ENCODE results near the gene MRPL21.
"Not testable (repeated sequence)": the region's sequence is repeated elsewhere in the genome, so short reads cannot be mapped to it uniquely, and the experiment has no call there.

Gene MRPL21

DNA sequence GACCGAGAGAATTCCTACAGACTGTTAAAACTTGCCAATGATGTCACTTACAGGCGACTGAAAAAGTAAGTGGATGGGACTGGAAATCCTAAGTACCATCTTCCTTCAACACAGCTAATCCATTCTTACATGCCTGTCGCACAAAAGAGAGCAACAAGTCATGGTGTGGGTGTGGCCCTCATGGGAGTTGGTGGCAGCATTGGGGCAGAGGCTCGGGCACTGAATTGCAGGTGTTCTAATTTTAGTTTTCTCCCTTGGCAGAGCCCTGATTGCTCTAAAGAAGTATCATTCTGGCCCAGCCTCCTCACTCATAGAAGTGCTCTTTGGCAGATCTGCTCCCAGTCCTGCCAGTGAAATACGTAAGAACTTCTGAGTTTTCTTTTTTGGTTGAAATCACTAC lies 4.6 kb upstream of the MRPL21 start:
- no peak for DNase-seq

- peak; percentile 7 for DNase-seq
Observed at GRCh38 chr11:68905421-68906360, 2.1 kb upstream of the MRPL21 start.

DNA sequence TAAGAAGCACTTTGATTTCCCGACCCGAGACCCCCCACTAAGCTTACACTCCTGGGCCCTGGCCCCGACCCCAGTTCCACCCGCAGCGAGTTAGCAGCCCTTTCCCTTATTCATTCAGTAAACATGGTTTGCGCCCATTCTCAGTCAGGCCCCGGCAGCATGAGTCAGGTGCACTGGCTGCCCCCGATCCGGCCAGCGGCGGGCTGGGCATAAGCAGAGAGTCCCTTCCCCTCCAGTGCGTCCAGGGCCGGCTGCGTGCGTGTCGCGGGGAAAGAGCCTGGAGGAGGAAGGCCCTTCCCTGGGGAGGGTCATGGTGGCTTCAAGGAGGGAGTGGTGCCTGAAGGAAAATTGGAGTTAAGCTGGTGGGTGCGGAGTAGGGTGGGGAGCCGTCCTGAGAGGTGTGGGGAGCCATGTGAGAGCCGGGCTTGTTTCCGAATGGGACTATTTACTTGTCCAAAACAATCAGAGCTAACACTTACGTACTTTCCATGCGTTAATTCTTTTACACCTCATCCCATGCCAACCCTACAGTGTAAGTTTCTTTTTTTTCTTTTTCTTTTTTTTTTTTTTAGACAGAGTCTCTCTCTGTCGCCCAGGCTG lies 716 bp upstream of the MRPL21 start:
- peak; percentile 59 for DNase-seq

DNA sequence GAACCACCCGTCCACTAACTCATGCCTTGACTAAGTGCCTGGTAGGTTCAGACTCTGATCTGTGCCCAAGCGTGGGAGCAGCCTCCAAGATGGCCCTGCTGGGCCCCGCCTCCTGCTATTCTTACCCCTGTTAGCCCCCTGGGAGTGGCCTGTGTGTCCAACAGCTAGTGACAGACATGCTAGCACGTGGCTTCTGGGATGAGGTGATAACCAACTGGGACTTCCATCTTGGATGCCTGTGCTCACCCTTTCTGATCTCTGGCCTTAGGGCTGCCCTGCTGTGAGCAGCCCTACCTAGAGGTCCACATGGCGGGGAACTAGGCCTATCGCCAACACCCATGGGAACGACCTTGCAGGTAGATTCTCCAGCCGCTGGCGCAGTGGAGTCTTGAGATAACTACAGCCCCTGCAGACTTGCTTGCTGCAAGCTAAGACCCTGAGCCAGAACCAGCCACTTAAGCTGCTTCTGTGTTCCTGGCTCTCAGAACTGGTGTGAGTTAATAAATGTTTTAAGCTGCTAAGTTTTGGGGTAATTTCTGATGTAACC lies 2.7 kb downstream of the MRPL21 start:
- no peak for DNase-seq

GRCh38 chr11:68897441-68897840 lies 6.2 kb downstream of the MRPL21 start:
- DNase-seq, result no peak

GRCh38 chr11:68896171-68896959 lies 7.3 kb downstream of the MRPL21 start:
- DNase-seq, result no peak

GRCh38 chr11:68893282-68893681 lies 10.3 kb downstream of the MRPL21 start:
- peak; percentile 14 for DNase-seq

GRCh38 chr11:68892576-68892975 lies 11.1 kb downstream of the MRPL21 start:
- DNase-seq, result no peak

- DNase-seq, result no peak
Observed at GRCh38 chr11:68891351-68891948, 12.2 kb downstream of the MRPL21 start.

DNA sequence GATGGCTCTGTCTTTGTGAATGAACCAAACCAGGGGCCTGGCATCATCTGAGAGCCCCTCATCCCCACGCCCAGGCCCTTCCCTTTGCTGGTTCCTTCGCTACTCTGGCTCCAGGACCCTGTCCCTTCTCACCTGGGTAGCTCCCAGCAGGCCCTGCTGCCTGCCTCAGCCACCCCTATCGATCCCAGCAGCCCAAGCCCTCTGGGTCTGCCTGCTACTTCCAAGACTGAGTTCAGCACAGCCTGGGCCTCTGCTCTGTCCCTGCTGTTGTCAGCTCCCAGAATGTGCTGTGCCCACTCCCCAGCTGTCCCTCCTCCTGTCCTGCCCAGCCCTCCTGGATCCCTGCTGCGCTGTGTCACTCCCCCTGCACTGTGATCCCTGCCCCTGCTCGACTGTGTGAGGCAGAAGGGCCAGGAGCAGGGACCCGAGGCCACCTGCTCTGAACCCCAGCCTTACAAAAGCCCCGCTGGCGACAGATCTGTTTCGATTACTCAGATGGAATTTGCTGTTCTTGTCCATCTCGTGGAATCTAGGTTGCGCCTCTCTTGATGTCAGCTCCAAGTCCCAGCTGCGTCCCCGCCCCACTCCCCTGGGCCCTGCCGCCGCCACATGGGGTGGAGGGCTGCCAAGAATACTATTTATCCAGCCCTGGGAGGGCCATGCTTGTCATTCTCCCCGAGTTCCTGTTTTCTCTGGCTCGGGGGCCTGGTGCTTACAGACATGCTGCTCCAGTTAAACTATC lies 13.0 kb downstream of the MRPL21 start:
- peak; percentile 28 for DNase-seq

GRCh38 chr11:68889948-68890446 lies 13.6 kb downstream of the MRPL21 start:
- no peak for DNase-seq

- DNase-seq, result not testable (repeated sequence)
Observed at GRCh38 chr11:68884827-68885226, 18.8 kb downstream of the MRPL21 start.

GRCh38 chr11:68882391-68882790 lies 21.2 kb downstream of the MRPL21 start:
- DNase-seq, result no peak

DNA sequence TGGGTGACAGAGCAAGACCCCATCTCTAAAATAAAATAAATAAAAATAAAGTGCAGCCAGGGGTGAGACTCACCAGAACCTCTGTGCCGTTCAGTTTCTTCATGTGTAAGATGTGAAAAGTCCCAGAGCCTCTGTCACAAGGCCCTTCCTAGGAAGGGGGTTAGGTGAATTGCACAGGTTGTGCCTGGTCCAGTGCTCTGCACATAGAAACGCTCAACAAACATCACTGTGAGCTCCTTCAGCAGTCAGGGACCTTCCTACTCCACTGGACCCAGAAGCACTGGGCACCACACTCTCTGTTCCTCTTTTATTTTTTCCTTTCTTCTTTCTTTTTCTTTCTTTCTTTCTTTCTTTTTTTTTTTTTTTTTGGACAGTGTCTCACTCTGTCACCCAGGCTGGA lies 22.3 kb downstream of the MRPL21 start:
- no peak for DNase-seq

- no peak for DNase-seq
Observed at GRCh38 chr11:68880851-68881250, 22.8 kb downstream of the MRPL21 start.

- no peak for DNase-seq
Observed at GRCh38 chr11:68878022-68878421, 25.6 kb downstream of the MRPL21 start.

DNA sequence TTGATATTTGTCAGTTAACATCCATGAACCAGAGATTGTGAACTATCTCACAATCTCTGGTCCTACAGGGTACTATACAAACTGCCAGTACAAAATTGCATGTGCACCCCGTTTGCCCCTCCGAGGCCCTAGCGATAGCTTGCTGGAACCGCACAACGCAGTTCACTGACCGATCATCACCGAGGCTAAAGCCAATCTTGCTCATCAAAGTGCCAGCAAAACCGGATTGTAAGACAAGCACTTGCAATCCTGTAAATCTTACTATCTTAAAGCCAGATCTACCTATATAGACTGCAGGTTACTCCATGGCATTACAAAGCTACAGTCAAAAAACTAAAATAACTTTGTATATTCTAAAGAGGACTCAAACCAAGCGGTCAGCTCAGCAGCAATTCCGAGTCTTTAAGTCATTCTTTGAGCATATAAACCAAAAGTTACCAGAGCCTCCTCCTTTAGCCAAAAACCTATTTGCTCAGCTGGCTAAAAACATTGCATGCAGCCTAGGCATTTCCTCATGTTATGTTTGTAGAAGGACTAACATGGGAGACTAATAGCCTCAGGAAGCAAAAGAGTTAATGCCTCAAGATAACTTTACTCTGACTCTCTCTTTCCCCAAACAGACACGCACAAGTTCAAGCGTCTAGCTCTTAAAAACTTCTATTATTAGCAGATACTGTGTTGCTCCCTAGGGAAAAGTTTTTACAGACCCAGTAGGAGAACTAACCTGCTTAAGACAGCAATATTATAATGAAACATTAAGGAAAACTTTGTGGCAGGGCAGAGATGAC lies 31.2 kb downstream of the MRPL21 start:
- no peak for DNase-seq

DNA sequence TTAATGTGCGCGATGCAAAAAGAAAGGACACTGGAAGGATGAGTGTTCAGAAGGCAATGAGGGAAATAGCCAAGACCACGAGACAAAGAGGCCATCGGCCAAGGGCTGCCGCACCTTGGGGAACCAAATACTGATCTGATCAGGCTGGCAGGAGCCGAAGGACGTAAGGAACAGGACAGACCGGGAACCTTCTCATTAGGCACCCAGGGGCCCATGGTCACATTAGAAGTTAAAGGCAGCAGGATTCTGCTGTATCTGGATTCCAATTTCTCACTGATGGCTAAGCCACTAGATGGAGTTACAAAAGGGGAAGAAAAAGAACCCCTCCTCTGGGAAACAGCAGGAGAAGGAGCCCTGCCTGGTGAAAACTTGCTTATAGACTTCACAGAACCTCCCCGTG lies 33.2 kb downstream of the MRPL21 start:
- DNase-seq, result no peak

GRCh38 chr11:68868221-68868835 lies 35.3 kb downstream of the MRPL21 start:
- no peak for DNase-seq

GRCh38 chr11:68867066-68867465 lies 36.6 kb downstream of the MRPL21 start:
- no peak for DNase-seq

- no peak for DNase-seq
Observed at GRCh38 chr11:68865241-68865640, 38.4 kb downstream of the MRPL21 start.

Measured in NCI-H69 (cell line).